ENCODE measurements around the gene TEX14. TPM values are rescaled to one million over a fixed set of nuclear protein-coding genes. Genes with fewer than 3 reads are reported as not detected.
A peak's percentile ranks its signal among the peaks of the same experiment; 100 is the strongest.

The TEX14 gene
- total and polyA plus RNA-seq, 2 experiments from 2014 or later: 0.15 TPM; not detected in 1

DNA sequence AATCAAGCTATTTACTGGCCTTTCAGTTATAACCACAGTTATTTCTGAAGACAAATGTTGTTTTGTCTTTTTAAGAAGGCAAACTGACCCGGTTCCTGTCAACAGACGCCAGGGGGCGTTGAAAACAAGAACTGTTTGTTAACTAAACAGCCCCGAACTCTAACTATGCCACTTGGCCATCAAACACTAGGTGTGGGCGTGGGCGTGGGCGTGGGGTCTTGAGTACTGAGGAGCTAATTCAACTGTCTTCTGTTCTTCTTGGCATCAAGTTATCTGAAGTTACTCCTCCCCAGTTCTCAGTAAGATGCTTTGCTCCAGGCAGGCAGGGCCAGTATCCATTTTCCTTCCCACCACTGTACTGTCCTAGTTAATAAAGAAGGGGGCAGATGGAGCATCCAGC lies 114.1 kb downstream of the TEX14 start:
- Histone ChIP-seq H3F3A (ENCODE audit: insufficient read depth) (peaks cover 5% of the 10 kb centered on the region; the same call in 1 of the 2 replicates), H3K4me2 (ENCODE audit: unreplicated experiment) (no peak overlapping the region), H3K9ac (no peak overlapping the region), H3K79me2 (ENCODE audit: insufficient read depth) (no peaks in the 10 kb centered on the region), H3K27ac (no peak overlapping the region), H3K4me3 (no peak overlapping the region), H3K9me2 (ENCODE audit: insufficient read depth) (no peaks in the 10 kb centered on the region), H3K9me3 (ENCODE audit: low read depth) (no peaks in the 10 kb centered on the region), H4K20me1 (ENCODE audit: insufficient read depth) (no peaks in the 10 kb centered on the region), H3K27me3 (replicated peaks; ENCODE audit: insufficient read depth) (no peaks in the 10 kb centered on the region), H2AFZ (no peak overlapping the region), H3K36me3 (ENCODE audit: low read depth) (no peaks in the 10 kb centered on the region), H3K4me1 (ENCODE audit: insufficient read depth) (peaks cover 7% of the 10 kb centered on the region)
- WGBS, 2 experiments (ENCODE audit: low coverage in 1 of 2, low lambda C conversion rate in 2 of 2, missing lambda C conversion rate in 2 of 2): 1 to 2% methylated on average over 7 of the region's 7 CpGs
- peak; percentile 81 for DNase-seq
- in situ Hi-C loops (cut with MboI): no loop called here
- TF ChIP-seq EZH2phosphoT487 (IDR thresholded peaks at IDR 0.05; ENCODE audit: insufficient read depth, low read depth): no peak
- no peak for TF ChIP-seq EZH2 (IDR thresholded peaks at IDR 0.05; ENCODE audit: insufficient read depth, poor library complexity, severe bottlenecking)

- no peak for TF ChIP-seq EZH2 (IDR thresholded peaks at IDR 0.05; ENCODE audit: insufficient read depth, poor library complexity, severe bottlenecking)
- TF ChIP-seq EZH2phosphoT487 (IDR thresholded peaks at IDR 0.05; ENCODE audit: insufficient read depth, low read depth): no peak
- WGBS, 2 experiments (ENCODE audit: low coverage in 1 of 2, low lambda C conversion rate in 2 of 2, missing lambda C conversion rate in 2 of 2): 16 to 18% methylated on average over 3 of the region's 3 CpGs
- DNase-seq: no peak
These were observed 115.0 kb downstream of the TEX14 start for GRCh38 chr17:58576679-58577367.

GRCh38 chr17:58575511-58575910 lies 116.3 kb downstream of the TEX14 start:
- Histone ChIP-seq H3K4me1 (ENCODE audit: insufficient read depth) (peaks cover 7% of the 10 kb centered on the region), H3K36me3 (ENCODE audit: low read depth) (no peaks in the 10 kb centered on the region), H3K4me2 (ENCODE audit: unreplicated experiment) (no peak overlapping the region), H3K27me3 (replicated peaks; ENCODE audit: insufficient read depth) (no peaks in the 10 kb centered on the region), H3F3A (ENCODE audit: insufficient read depth) (peaks cover 5% of the 10 kb centered on the region; the same call in 1 of the 2 replicates), H3K9ac (no peak overlapping the region), H3K79me2 (ENCODE audit: insufficient read depth) (no peaks in the 10 kb centered on the region), H3K9me3 (ENCODE audit: low read depth) (no peaks in the 10 kb centered on the region), H4K20me1 (ENCODE audit: insufficient read depth) (no peaks in the 10 kb centered on the region), H3K9me2 (ENCODE audit: insufficient read depth) (no peaks in the 10 kb centered on the region), H3K27ac (no peak overlapping the region), H3K4me3 (no peak overlapping the region), H2AFZ (peak overlapping the region; percentile 28; the same call in 1 of the 2 replicates)
- 0 to 8% methylated on average over 1 of the region's 1 CpG for WGBS, 2 experiments (ENCODE audit: low coverage in 1 of 2, low lambda C conversion rate in 2 of 2, missing lambda C conversion rate in 2 of 2)
- peak; percentile 79 for DNase-seq
- TF ChIP-seq EZH2 (IDR thresholded peaks at IDR 0.05; ENCODE audit: insufficient read depth, poor library complexity, severe bottlenecking) (no peak), EZH2phosphoT487 (IDR thresholded peaks at IDR 0.05; ENCODE audit: insufficient read depth, low read depth) (no peak)
- in situ Hi-C loops (cut with MboI): no loop called here

More at GRCh38 chr17:58576679-58577367, 115.0 kb downstream of the TEX14 start:
- Histone ChIP-seq H3K4me3 (no peak overlapping the region), H3F3A (ENCODE audit: insufficient read depth) (peaks cover 5% of the 10 kb centered on the region; the same call in 1 of the 2 replicates), H3K36me3 (ENCODE audit: low read depth) (no peaks in the 10 kb centered on the region), H4K20me1 (ENCODE audit: insufficient read depth) (no peaks in the 10 kb centered on the region), H3K9ac (no peak overlapping the region), H3K9me3 (ENCODE audit: low read depth) (no peaks in the 10 kb centered on the region), H3K27ac (no peak overlapping the region), H2AFZ (no peak overlapping the region), H3K4me1 (ENCODE audit: insufficient read depth) (peaks cover 7% of the 10 kb centered on the region), H3K27me3 (replicated peaks; ENCODE audit: insufficient read depth) (no peaks in the 10 kb centered on the region), H3K9me2 (ENCODE audit: insufficient read depth) (no peaks in the 10 kb centered on the region), H3K4me2 (ENCODE audit: unreplicated experiment) (no peak overlapping the region), H3K79me2 (ENCODE audit: insufficient read depth) (no peaks in the 10 kb centered on the region)
- in situ Hi-C loops (cut with MboI): no loop called here

- Histone ChIP-seq H3K36me3 (ENCODE audit: low read depth) (no peaks in the 10 kb centered on the region), H3K27ac (no peak overlapping the region), H3K9ac (no peak overlapping the region), H3F3A (ENCODE audit: insufficient read depth) (peaks cover 5% of the 10 kb centered on the region; the same call in 1 of the 2 replicates), H3K4me1 (ENCODE audit: insufficient read depth) (peaks cover 7% of the 10 kb centered on the region), H3K4me2 (ENCODE audit: unreplicated experiment) (no peak overlapping the region), H3K4me3 (no peak overlapping the region), H3K9me2 (ENCODE audit: insufficient read depth) (no peaks in the 10 kb centered on the region), H3K27me3 (replicated peaks; ENCODE audit: insufficient read depth) (no peaks in the 10 kb centered on the region), H2AFZ (no peak overlapping the region), H3K79me2 (ENCODE audit: insufficient read depth) (no peaks in the 10 kb centered on the region), H3K9me3 (ENCODE audit: low read depth) (no peaks in the 10 kb centered on the region), H4K20me1 (ENCODE audit: insufficient read depth) (no peaks in the 10 kb centered on the region)
- in situ Hi-C loops (cut with MboI): no loop called here
- TF ChIP-seq EZH2phosphoT487 (IDR thresholded peaks at IDR 0.05; ENCODE audit: insufficient read depth, low read depth) (no peak), EZH2 (IDR thresholded peaks at IDR 0.05; ENCODE audit: insufficient read depth, poor library complexity, severe bottlenecking) (no peak)
- DNase-seq: no peak
- 61 to 62% methylated on average over 4 of the region's 4 CpGs for WGBS, 2 experiments (ENCODE audit: low coverage in 1 of 2, low lambda C conversion rate in 2 of 2, missing lambda C conversion rate in 2 of 2)
These were observed 117.8 kb downstream of the TEX14 start for GRCh38 chr17:58574025-58574424.

All from GM23248 (cell line).